GM19099 (cell line): Measurements from ENCODE around the gene ZNF614.
A peak's percentile ranks its signal among the peaks of the same experiment; 100 is the strongest.

Source experiments
- POLR2A ChIP-seq: IDR thresholded peaks from 3 replicates; pipeline ENCODE4 v1.6.1; 2011; ENCODE audit warnings: low read depth; ENCODE audit not compliant: insufficient read length; ENCODE audit errors: extremely low read depth

ZNF614 gene

GRCh38 chr19:52028027-52028779, at the start of gene ZNF614:
Gene ZNF614 (minus strand): TSS chr19:52028379. CDS start chr19:52025745, 2,634 bp downstream.
- TF ChIP-seq POLR2A: peak; percentile 93

- no peak for TF ChIP-seq POLR2A
Measured at GRCh38 chr19:52070496-52070895, 42.3 kb upstream of the ZNF614 start.

GRCh38 chr19:52069653-52070052, 41.5 kb upstream of the ZNF614 start:
- TF ChIP-seq POLR2A: no peak

- TF ChIP-seq POLR2A: no peak
Measured at GRCh38 chr19:52066258-52066863, 38.2 kb upstream of the ZNF614 start.

- TF ChIP-seq POLR2A: no peak
Measured at GRCh38 chr19:52065399-52065798, 37.2 kb upstream of the ZNF614 start.

- TF ChIP-seq POLR2A: peak; percentile 46
Measured at GRCh38 chr19:52048555-52049501, 20.6 kb upstream of the ZNF614 start, which contains the start of gene ZNF432. Gene ZNF432 (minus strand): TSS chr19:52048838. CDS start chr19:52046868, 1,970 bp downstream.

GRCh38 chr19:52039169-52039568, 11.0 kb upstream of the ZNF614 start:
- no peak for TF ChIP-seq POLR2A

GRCh38 chr19:52034051-52034728, 6.0 kb upstream of the ZNF614 start:
- TF ChIP-seq POLR2A: no peak

GRCh38 chr19:52028780-52029123, 573 bp upstream of the ZNF614 start:
- no peak for TF ChIP-seq POLR2A

- no peak for TF ChIP-seq POLR2A
Measured at GRCh38 chr19:52022193-52022592, 6.0 kb downstream of the ZNF614 start.

- TF ChIP-seq POLR2A: no peak
Measured at GRCh38 chr19:52020506-52020905, 7.7 kb downstream of the ZNF614 start.

- no peak for TF ChIP-seq POLR2A
Measured at GRCh38 chr19:52010674-52011073, 17.5 kb downstream of the ZNF614 start.

GRCh38 chr19:52007806-52008557, 20.2 kb downstream of the ZNF614 start, which contains the start of gene ZNF615:
Gene ZNF615 (minus strand): TSS chr19:52008211. CDS start chr19:52003711, 4,500 bp downstream.
- TF ChIP-seq POLR2A: peak; percentile 66

- no peak for TF ChIP-seq POLR2A
Measured at GRCh38 chr19:52007451-52007805, 20.8 kb downstream of the ZNF614 start.
